Measurements from ENCODE around the gene TNKS1BP1. TPM values are rescaled to one million over a fixed set of nuclear protein-coding genes. Genes with fewer than 3 reads are reported as not detected.

Gene TNKS1BP1
- total RNA-seq, 1 donor from 2014 or later = 14.3 TPM

DNA sequence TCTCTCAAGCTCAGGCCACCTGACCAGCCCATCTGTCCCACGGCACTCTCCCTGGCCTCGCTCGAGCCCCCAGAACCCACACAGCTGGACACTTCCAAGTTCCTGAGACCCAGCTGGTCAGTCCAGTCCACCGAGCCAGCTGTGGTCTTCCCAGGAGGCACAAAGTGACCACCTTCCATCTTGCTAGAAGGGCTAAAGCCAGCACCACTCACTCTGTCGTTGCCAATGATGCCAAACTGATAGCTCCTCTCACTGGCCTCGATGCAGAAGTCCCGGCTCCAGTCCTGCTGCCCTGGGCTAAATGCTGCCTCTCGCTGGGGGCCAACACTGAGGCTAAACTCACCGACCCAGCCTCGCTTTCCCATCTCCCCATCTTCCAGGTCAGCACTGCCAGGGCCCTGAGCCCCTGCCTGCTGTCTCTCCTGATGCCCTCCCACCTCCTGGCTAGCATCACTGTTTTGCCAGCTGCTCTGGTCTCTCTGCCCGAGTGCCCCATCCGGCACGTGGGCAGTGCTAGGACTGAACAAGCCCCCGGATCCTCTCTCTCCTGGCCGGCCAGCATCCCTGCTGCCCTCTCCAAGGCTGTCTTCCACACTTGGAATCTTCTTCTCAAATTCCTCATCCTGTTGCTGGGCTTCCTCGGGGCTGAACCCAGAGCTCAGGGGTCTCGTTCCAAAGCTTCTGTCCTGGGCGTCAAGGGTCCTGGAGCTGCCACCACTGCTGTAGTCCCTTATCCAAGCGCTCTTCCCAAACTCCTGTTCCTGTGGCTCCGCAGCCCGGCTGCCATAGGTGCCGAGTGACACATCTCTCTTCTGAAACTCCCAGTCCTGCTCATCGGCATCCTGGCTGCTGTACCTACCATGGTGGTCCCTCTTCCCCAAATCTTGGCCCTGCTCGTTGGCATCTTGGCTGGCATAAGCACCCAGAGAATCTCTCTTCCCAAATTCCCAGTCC, 15.4 kb downstream of the TNKS1BP1 start:
- POLR2A ChIA-PET = no interaction called here
- no peak overlapping the region for H3K4me3 Mint-ChIP-seq

DNA sequence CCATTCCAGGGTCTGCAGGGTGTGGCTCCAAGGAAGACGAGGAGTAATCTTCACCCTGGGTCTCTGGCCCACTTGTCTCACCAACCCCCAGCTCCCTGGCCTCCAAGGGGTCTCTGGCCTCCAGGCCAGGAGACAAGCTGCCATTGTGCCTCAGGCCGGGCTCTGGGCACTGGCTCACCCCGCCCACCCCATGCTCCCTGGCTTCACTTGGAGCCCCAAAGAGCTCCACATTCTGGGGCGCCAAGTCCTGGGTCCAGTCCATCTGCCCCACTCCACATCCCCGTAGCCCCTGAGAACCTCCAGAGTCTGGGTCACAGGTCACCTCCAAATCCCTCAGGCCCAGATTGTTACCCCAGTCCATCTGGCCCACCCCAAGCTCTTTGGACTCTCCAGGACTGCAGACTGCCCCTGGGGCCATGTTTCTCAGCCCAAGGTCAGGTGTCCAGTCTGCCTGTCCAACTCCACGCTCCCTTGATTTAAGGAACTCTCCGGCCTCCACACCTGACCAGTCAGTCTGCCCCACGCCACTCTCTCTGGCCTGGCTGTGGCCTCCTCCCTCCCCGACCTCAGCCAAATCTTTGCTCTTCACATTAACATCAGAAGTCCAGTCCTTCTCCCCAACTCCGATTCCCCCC, 16.2 kb downstream of the TNKS1BP1 start:
- H3K36me3 Mint-ChIP-seq (ENCODE audit: low read depth) = peaks cover 3% of the 10 kb centered on the region
- CTCF ChIA-PET = no interaction called here
- ATAC-seq (ENCODE audit: low read depth) = no peak

More for the DNA sequence above, 15.4 kb downstream of the TNKS1BP1 start:
- DNase-seq (no peak), ATAC-seq (ENCODE audit: low read depth) (no peak)
- Mint-ChIP-seq H3K27me3 (peaks cover 5% of the 10 kb centered on the region), H3K27ac (no peak overlapping the region), H3K36me3 (ENCODE audit: low read depth) (peaks cover 8% of the 10 kb centered on the region), H3K4me1 (peaks cover 17% of the 10 kb centered on the region), H3K9me3 (no peaks in the 10 kb centered on the region)
- CTCF ChIA-PET = no interaction called here
- TF ChIP-seq, protein P1, sequence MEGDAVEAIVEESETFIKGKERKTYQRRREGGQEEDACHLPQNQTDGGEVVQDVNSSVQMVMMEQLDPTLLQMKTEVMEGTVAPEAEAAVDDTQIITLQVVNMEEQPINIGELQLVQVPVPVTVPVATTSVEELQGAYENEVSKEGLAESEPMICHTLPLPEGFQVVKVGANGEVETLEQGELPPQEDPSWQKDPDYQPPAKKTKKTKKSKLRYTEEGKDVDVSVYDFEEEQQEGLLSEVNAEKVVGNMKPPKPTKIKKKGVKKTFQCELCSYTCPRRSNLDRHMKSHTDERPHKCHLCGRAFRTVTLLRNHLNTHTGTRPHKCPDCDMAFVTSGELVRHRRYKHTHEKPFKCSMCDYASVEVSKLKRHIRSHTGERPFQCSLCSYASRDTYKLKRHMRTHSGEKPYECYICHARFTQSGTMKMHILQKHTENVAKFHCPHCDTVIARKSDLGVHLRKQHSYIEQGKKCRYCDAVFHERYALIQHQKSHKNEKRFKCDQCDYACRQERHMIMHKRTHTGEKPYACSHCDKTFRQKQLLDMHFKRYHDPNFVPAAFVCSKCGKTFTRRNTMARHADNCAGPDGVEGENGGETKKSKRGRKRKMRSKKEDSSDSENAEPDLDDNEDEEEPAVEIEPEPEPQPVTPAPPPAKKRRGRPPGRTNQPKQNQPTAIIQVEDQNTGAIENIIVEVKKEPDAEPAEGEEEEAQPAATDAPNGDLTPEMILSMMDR (IDR thresholded peaks at IDR 0.05) = no peak
- intact Hi-C loops (cut with micrococcal nuclease) = no loop called here

DNA sequence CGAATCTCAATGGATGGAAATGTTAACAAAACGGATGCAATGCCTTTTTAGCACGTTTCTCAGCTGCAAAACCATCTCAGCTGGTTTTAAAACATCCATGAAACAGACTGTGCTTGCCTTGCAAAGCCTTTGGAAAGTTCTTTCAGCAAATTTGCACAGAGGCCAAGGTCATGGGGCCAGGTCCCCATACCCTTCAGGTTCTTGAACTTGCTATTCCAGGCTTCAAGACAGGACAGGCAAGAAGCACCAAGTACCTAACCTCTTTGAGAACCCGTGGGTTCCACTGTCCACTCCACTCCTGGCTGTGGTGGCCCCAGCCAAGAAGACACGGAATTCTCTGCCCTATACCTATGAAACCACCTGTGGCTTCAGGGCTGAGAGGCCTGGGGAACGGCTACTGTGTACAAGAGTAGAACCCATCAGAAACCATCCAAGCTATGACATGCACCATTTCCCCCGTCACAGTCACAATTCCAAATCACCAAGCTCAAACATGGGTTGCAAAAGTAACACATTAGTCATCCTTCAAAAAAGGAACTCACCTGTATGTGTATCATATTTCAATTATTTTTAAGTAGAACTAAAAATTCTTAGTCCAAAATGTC, 17.0 kb downstream of the TNKS1BP1 start:
- ATAC-seq (ENCODE audit: low read depth) (no peak), DNase-seq (no peak)
- POLR2A ChIA-PET = no interaction called here
- Mint-ChIP-seq H3K36me3 (ENCODE audit: low read depth) (peaks cover 2% of the 10 kb centered on the region), H3K4me3 (no peak overlapping the region), H3K4me1 (peaks cover 17% of the 10 kb centered on the region), H3K27ac (no peak overlapping the region), H3K27me3 (peaks cover 5% of the 10 kb centered on the region), H3K9me3 (no peaks in the 10 kb centered on the region)
- intact Hi-C loops (cut with micrococcal nuclease) = no loop called here
- CTCF ChIA-PET = no interaction called here
- TF ChIP-seq, protein P1 (IDR thresholded peaks at IDR 0.05) = no peak

More for the DNA sequence above, 16.2 kb downstream of the TNKS1BP1 start:
- no peak overlapping the region for H3K4me3 Mint-ChIP-seq
- DNase-seq = no peak
- peaks cover 17% of the 10 kb centered on the region for H3K4me1 Mint-ChIP-seq
- no peak overlapping the region for H3K27ac Mint-ChIP-seq
- TF ChIP-seq, protein P1 (IDR thresholded peaks at IDR 0.05) = no peak
- H3K9me3 Mint-ChIP-seq = no peaks in the 10 kb centered on the region
- intact Hi-C loops (cut with micrococcal nuclease) = no loop called here
- POLR2A ChIA-PET = no interaction called here
- peaks cover 5% of the 10 kb centered on the region for H3K27me3 Mint-ChIP-seq

DNA sequence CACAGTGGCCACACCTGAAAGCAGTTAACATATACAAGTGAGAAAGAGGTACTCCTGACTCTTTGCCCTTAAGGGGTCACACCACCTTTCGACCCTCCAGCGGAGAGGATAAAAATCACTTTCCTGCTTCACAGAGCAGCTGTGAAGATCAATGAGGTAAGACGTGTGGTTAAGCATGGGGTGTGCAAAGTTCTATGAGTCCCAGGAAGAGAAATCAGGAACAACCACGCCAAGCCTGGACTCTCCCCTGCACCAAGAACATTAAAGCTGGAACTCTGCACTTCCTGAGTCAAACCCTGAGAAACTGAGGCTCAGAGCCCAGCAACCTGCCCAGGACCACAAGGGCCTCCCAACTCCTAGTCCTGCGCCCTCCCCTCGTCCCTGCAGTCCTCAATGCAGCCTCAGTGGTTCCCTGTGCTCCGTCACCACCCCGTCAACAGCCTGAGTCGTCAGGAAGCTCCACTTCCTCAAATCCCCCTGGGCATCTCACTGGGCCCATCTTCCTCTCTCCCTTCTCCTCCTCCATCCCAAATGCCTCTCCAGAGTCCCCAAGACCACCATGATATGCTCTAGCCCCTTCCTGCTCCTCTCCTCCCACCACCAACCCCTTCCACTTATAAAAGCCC, 17.7 kb downstream of the TNKS1BP1 start:
- intact Hi-C loops (cut with micrococcal nuclease) = no loop called here
- CTCF ChIA-PET = no interaction called here
- no peak overlapping the region for H3K4me3 Mint-ChIP-seq
- no peak overlapping the region for H3K27ac Mint-ChIP-seq
- no peaks in the 10 kb centered on the region for H3K9me3 Mint-ChIP-seq
- ATAC-seq (ENCODE audit: low read depth) = no peak
- H3K36me3 Mint-ChIP-seq (ENCODE audit: low read depth) = peaks cover 4% of the 10 kb centered on the region
- no peak for DNase-seq
- POLR2A ChIA-PET = no interaction called here
- TF ChIP-seq, protein P1 (IDR thresholded peaks at IDR 0.05) = no peak
- H3K4me1 Mint-ChIP-seq = peaks cover 13% of the 10 kb centered on the region
- H3K27me3 Mint-ChIP-seq = peaks cover under 1% of the 10 kb centered on the region

Measured in activated B cell treated with CpG ODN at 0.5 μM for 24 hours (primary cell).